Left lung (tissue), 10 donors: Measurements from ENCODE around the gene EMD. TPM values are rescaled to one million over a fixed set of nuclear protein-coding genes. Genes with fewer than 3 reads are reported as not detected.
"Not testable (repeated sequence)": the region's sequence is repeated elsewhere in the genome, so short reads cannot be mapped to it uniquely, and the experiment has no call there.

Experiments used
- ATAC-seq: fragments of 200-7000 bp; cut with Tn5 transposase; one replicate; pipeline ENCODE4 v1.9.1; 2020; ENCODE audit warnings: moderate library complexity
- DNase-seq, 4 donors: peaks; one replicate each; pipeline ENCODE4 v3.0.0-alpha.2; 2013 to 2020
- H3K27ac ChIP-seq, 2 donors: fragments of 200-600 bp; sonication (generic) in 1 of 2; one replicate each; pipeline versions ENCODE4 v1.5.0 to v1.8.0; 2020 to 2021
- H3K27me3 ChIP-seq, 2 donors: fragments of 200-600 bp; sonication (generic) in 1 of 2; one replicate each; pipeline versions ENCODE4 v1.5.0 to v1.8.0; 2020 to 2021
- H3K36me3 ChIP-seq, 2 donors: fragments of 200-600 bp; sonication (generic) in 1 of 2; one replicate each; pipeline versions ENCODE4 v1.5.0 to v1.8.0; 2020 to 2021
- H3K4me1 ChIP-seq, 2 donors: fragments of 200-600 bp; one replicate each; pipeline ENCODE4 v1.8.0; 2021
- H3K4me3 ChIP-seq, 2 donors: fragments of 200-600 bp; sonication (generic) in 1 of 2; one replicate each; pipeline versions ENCODE4 v1.5.0 to v1.8.0; 2020 to 2021; ENCODE audit warnings: mild to moderate bottlenecking in 1 of 2
- H3K9me3 ChIP-seq, 2 donors: fragments of 200-600 bp; sonication (generic) in 1 of 2; one replicate each; pipeline versions ENCODE4 v1.5.0 to v1.8.0; 2020 to 2021
- CTCF ChIP-seq, 2 donors: fragments of 200-600 bp; sonication (generic) in 1 of 2; IDR thresholded peaks; one replicate each; pipeline versions ENCODE4 v1.5.0 to v1.8.0; 2021; ENCODE audit warnings: antibody characterized with exemption in 2 of 2
- intact Hi-C, 2 donors: fragments of 100-400 bp; cut with DNase I; formaldehyde crosslinking; loops; one replicate each; pipeline versions ENCODE4 v1.11.2 to v1.14.2; 2022
- polyA plus RNA-seq, 6 donors: library from polyadenylated mRNA; unstranded; fragments of 120-200 nt; gene quantifications; one replicate each; pipeline ENCODE4 v1.2.1, GENCODE V29; 2013; ENCODE audit not compliant: insufficient read length in 6 of 6
- total RNA-seq, 2 donors: library from RNA; stranded (reverse); fragmentation: NEBNext Ultra II Directional; extraction: Animal tissue kit (Norgen Biotek cat#: 25700); gene quantifications; one replicate each; pipeline ENCODE4 v1.2.1, GENCODE V29; 2021
- donor health status: DM: no; HTN: yes; CAD: no.
- donor health status: DM: no; HTN: no; CAD: no.

The EMD gene
- total and polyA plus RNA-seq, 8 donors = 50.1 to 77.1 (median 64.1) TPM

- H3K27me3 ChIP-seq = no peaks in the 10 kb centered on the region
- ATAC-seq (no peak), DNase-seq (no peak)
- H3K4me1 ChIP-seq = peaks cover 0 to 14% of the 10 kb centered on the region in 2 donors
- peak overlapping the region; percentile 96 to 98 for H3K27ac ChIP-seq
- peaks cover 0 to 48% of the 10 kb centered on the region in 2 donors for H3K36me3 ChIP-seq
- peak overlapping the region; percentile 43 to 56 for H3K4me3 ChIP-seq
- no peak for TF ChIP-seq CTCF (IDR thresholded peaks at IDR 0.05)
- H3K9me3 ChIP-seq = no peaks in the 10 kb centered on the region
- intact Hi-C loops = no loop called here
These were observed 20.7 kb downstream of the EMD start for GRCh38 chrX:154399527-154400368.

GRCh38 chrX:154400369-154400817 is 21.3 kb downstream of the EMD start:
- H3K9me3 ChIP-seq, H3K27ac ChIP-seq, DNase-seq, intact Hi-C loops, ATAC-seq, H3K27me3 ChIP-seq: not testable (repeated sequence)
- peaks cover 0 to 54% of the 10 kb centered on the region in 2 donors for H3K36me3 ChIP-seq
- H3K4me1 ChIP-seq = peaks cover 0 to 14% of the 10 kb centered on the region in 2 donors
- H3K4me3 ChIP-seq = peak overlapping the region in 1 of 2 donors; percentile 56

GRCh38 chrX:154401045-154401799 is 22.1 kb downstream of the EMD start:
- intact Hi-C loops = no loop called here
- Histone ChIP-seq H3K4me3 (no peak overlapping the region), H3K27ac (no peak overlapping the region), H3K36me3 (peaks cover 0 to 54% of the 10 kb centered on the region in 2 donors), H3K4me1 (peaks cover 0 to 14% of the 10 kb centered on the region in 2 donors), H3K9me3 (no peaks in the 10 kb centered on the region), H3K27me3 (no peaks in the 10 kb centered on the region)
- TF ChIP-seq CTCF (IDR thresholded peaks at IDR 0.05) = no peak
- DNase-seq (no peak), ATAC-seq (no peak)

GRCh38 chrX:154401918-154402621 is 23.0 kb downstream of the EMD start:
- Histone ChIP-seq H3K36me3 (peaks cover 0 to 54% of the 10 kb centered on the region in 2 donors), H3K4me3 (no peak overlapping the region), H3K9me3 (no peaks in the 10 kb centered on the region), H3K4me1 (peaks cover 0 to 16% of the 10 kb centered on the region in 2 donors), H3K27ac (no peak overlapping the region), H3K27me3 (no peaks in the 10 kb centered on the region)
- TF ChIP-seq CTCF (IDR thresholded peaks at IDR 0.05) = no peak
- intact Hi-C loops = no loop called here
- ATAC-seq (no peak), DNase-seq (no peak)

- intact Hi-C loops = no loop called here
- Histone ChIP-seq H3K27ac (no peak overlapping the region), H3K27me3 (no peaks in the 10 kb centered on the region)
These were observed 23.6 kb downstream of the EMD start for GRCh38 chrX:154402622-154403127.

More at GRCh38 chrX:154402622-154403127, 23.6 kb downstream of the EMD start:
- no peak for DNase-seq
- H3K36me3 ChIP-seq = peaks cover 0 to 54% of the 10 kb centered on the region in 2 donors
- no peaks in the 10 kb centered on the region for H3K9me3 ChIP-seq
- H3K4me3 ChIP-seq = no peak overlapping the region
- no peak for TF ChIP-seq CTCF (IDR thresholded peaks at IDR 0.05)
- no peak for ATAC-seq
- peaks cover 0 to 21% of the 10 kb centered on the region in 2 donors for H3K4me1 ChIP-seq
